ENCODE measurements around the gene MORN2.

The MORN2 gene

DNA sequence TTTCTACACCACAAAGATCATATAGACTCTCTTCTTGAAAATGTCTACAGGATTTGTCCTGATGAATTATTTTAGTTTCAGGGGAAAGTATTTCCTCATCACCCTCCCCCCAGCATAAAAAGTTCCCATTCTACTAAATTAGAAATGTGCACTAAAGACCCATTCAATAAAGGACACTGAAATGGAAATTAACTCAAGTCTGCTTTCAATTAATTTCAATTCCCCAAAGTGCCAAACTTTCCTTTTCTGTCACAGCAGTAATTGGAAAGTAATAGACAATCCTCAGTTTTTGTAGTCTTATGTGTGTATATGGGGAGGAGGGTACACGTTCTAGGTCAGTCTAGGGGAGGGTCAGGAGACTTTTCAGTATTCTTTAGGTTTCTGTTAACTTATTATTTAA, 35.4 kb downstream of the MORN2 start:
- Mint-ChIP-seq H3K9me3 (ENCODE audit: low read depth) (no peaks in the 10 kb centered on the region), H3K4me1 (ENCODE audit: low read depth) (no peaks in the 10 kb centered on the region), H3K27me3 (no peaks in the 10 kb centered on the region), H3K27ac (no peak overlapping the region), H3K4me3 (no peak overlapping the region), H3K36me3 (no peaks in the 10 kb centered on the region)

DNA sequence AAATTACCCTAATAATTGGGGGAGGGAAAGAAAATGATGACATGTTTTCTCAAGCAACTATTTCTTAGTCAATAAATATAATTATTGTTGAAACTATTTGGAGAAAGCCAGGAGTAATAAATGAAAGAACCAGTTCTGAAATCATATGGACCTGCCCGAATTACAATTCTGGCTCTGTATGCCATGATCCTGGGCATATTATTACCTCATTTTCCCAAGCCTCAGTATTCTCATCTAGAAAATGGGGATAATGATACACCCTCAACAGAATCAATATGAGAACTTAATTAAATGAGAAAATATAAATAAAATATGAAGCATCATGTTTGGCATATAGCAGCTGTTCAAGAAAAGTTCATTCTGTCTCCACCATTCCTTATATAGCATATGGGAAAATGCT, 36.8 kb downstream of the MORN2 start:
- Mint-ChIP-seq H3K27me3 (no peaks in the 10 kb centered on the region), H3K36me3 (no peaks in the 10 kb centered on the region), H3K9me3 (ENCODE audit: low read depth) (no peaks in the 10 kb centered on the region), H3K27ac (no peak overlapping the region), H3K4me1 (ENCODE audit: low read depth) (no peaks in the 10 kb centered on the region), H3K4me3 (no peak overlapping the region)

DNA sequence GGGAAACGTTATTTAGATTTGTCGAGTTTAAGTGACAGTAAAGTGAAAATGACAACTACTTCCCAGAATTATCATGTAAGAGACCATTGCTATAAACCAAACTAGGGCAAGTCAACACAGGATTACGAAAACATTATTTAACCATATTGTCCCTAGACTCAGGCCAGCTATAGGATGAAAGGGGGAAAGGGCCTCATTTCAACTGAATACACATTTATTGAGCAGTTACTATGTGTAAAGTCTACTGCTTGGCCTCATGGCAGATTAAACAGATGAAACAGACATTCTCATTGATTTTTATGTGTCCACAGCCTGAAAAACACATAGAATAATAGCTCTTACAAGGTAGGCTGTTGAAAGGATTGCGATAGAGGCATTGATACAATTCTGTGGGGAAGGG, 46.6 kb downstream of the MORN2 start:
- Mint-ChIP-seq H3K9me3 (ENCODE audit: low read depth) (no peaks in the 10 kb centered on the region), H3K27ac (no peak overlapping the region), H3K4me3 (no peak overlapping the region), H3K36me3 (no peaks in the 10 kb centered on the region), H3K4me1 (ENCODE audit: low read depth) (no peaks in the 10 kb centered on the region), H3K27me3 (no peaks in the 10 kb centered on the region)

DNA sequence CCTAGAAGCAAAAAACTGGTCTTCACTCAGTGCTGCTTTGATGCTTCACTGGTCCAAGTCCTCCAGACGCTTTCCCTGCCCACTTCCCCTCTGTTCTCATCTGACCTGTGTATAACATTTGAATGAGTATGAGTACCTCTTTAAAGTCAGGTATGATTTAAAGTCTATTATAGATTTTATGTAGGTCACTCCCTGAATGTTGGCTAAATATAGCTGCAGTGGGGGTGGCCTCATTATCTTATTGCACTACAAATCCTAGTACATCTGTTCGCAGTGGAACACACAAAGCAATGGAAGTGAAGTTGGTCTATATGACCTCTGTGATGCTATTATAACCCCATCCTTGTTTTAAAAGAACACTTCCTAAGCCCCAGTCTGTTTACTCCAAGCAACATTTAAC, 47.1 kb downstream of the MORN2 start:
- H3K4me1 Mint-ChIP-seq (ENCODE audit: low read depth): no peaks in the 10 kb centered on the region
- no peaks in the 10 kb centered on the region for H3K27me3 Mint-ChIP-seq
- no peak overlapping the region for H3K4me3 Mint-ChIP-seq
- H3K9me3 Mint-ChIP-seq (ENCODE audit: low read depth): no peaks in the 10 kb centered on the region
- H3K27ac Mint-ChIP-seq: no peak overlapping the region
- H3K36me3 Mint-ChIP-seq: no peaks in the 10 kb centered on the region

DNA sequence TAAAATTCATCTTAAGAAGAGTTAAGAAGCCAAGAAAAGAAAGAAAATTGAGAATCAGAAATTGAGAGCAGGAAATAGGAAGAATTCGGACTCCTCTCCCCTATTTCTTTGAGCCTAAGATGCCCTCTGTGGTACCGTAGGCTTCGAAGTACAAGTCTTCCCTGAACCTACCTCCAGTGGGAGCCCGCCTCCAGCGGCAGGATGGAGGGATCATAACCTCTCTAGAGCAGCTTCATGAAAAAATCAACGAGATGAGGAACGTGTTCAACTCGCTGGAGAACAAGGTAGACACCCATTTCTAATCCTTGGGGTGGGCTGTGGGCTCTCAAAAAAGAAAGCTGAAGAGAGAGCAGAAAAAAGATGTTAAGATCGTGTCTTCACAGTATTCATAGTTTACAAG, 50.2 kb downstream of the MORN2 start:
- H3K9me3 Mint-ChIP-seq (ENCODE audit: low read depth): no peaks in the 10 kb centered on the region
- no peak overlapping the region for H3K4me3 Mint-ChIP-seq
- no peaks in the 10 kb centered on the region for H3K4me1 Mint-ChIP-seq (ENCODE audit: low read depth)
- H3K36me3 Mint-ChIP-seq: no peaks in the 10 kb centered on the region
- no peaks in the 10 kb centered on the region for H3K27me3 Mint-ChIP-seq
- no peak overlapping the region for H3K27ac Mint-ChIP-seq

DNA sequence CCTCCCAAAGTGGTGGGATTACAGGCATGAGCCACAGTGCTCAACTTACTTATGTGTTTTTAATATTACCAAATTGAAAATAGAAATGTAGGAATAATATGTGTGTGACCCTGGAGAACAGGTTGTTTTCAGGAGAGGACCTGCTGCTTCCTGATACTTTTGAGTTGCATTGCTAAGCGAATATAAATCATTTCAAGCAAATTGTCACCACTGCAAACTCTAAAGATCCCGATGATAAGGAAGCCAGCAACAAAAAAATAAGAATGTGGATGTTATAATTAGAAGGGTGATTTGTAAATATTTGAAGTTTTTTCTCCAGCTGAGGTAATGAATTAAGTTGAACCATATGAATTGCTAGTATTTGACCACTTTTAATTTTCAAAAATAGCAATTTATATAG, 54.8 kb downstream of the MORN2 start:
- no peaks in the 10 kb centered on the region for H3K9me3 Mint-ChIP-seq (ENCODE audit: low read depth)
- peaks cover 2% of the 10 kb centered on the region for H3K27me3 Mint-ChIP-seq
- H3K27ac Mint-ChIP-seq: no peak overlapping the region
- H3K4me1 Mint-ChIP-seq (ENCODE audit: low read depth): no peaks in the 10 kb centered on the region
- H3K36me3 Mint-ChIP-seq: no peaks in the 10 kb centered on the region
- no peak overlapping the region for H3K4me3 Mint-ChIP-seq

Measured in activated naive CD8-positive, alpha-beta T cell (primary cell).